HG03432 (cell line): ENCODE data around the gene PTPN1.
"Not testable (repeated sequence)": the region's sequence is repeated elsewhere in the genome, so short reads cannot be mapped to it uniquely, and the experiment has no call there.

Experiments used
- ATAC-seq: cut with Tn5 transposase; IDR thresholded peaks from one replicate; pipeline ENCODE4 v1.9.1; 2021; ENCODE audit warnings: mild to moderate bottlenecking, moderate library complexity; ENCODE audit not compliant: unreplicated experiment

The PTPN1 gene

DNA sequence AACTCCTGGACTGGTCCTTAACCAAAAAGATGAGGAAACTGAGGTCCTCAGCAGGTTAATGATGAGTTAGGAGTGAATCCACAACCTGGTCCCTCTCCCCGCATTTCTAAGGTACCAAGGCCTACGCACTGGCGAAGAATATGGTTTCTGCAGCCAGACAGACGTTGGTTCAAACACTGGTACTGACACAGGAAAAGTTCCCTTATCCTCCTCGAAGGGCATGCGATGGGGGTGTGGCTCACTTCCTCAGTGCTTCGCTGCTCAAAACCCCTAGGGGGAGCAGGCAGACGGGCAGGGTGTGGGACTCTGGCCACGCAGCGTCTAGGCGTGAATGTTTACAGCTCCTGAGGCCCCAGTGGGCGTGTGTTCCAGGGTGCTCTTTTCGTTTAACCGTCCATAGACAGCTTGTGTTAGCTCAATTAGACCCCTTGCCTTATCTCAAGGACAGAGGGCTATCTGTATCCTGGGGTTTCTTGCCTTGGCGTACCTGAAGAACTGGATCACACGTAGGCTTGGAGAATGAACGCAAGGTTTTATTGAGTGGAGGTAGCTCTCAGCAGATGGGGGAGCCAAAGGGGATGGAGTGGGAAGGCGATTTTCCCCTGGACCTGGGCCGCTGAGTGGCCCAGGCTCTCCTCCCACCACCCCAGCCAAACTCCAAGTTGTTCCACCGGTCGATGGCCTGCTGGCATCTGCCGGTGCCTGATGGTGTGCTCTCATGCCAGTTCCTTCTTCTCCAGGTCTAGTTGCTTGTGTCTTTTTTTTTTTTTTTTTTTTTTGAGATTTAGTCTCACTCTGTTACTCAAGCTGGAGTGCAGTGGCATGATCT, 31.8 kb upstream of the PTPN1 start:
- ATAC-seq = peak; percentile 71

DNA sequence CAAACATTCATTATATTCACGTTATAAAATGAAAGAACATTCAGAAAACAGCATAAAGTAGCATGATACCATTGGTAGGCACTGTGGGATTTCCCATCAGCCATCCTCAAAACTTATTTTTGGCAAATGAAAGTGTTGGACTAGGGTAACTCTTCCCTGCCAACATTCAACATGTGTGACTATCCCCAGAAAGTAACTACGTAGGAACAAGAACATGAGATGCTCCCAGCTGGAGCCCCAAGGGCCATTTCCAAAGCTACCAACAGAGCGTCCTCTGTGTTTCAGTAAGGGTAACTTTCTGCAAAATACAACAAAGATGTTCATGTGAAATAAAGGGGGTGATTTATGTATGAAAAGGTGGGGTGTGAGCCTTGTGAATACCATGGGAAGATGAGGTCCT, 28.4 kb upstream of the PTPN1 start:
- ATAC-seq = no peak

DNA sequence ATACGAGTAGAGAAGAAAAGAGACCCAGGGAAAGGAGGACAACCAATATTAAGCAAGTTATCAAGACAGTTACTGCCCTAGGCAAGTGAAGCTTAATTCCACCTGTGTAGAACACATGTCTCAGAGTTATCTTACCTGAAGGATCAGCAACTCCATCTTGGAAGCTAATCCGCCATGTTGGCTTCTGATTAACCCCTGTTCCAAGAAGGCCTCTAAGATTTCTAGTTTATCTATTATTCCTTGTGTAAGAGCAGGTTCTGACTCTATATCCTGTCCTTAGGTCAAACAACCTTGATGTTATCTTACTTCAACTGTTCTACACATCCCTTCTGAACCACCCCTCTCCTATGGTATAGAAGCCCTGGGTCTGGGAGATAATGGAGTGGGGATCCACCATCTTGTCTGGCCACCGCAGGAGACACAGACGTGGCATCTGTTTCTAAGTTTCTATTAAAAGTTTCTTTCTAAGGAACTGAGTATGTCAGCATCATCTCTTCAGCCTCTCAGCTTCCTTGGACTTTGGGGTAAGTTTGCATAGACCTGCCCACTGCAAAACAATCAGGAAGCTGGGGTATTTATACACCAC, 27.7 kb upstream of the PTPN1 start:
- no peak for ATAC-seq

- no peak for ATAC-seq
Observed at GRCh38 chr20:50484271-50484976, 25.8 kb upstream of the PTPN1 start.

DNA sequence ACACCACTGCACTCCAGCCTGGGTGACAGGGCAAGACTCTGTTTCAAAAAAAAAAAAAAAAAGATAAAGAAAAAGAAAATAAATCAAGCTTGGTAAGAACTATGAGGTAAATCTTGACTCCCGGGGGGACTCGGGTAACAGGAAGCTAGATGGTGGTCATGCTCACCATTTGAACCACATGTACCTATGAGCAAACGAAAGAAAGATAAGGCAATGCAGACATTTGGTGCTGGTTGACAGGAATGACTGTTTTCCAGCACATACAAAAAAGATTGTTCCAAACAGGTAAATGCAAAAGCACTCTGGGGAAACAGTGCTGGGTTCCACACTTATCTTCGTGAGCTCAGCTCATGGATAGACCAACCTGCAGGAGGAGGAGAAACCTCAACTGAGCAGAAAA, 22.8 kb upstream of the PTPN1 start:
- ATAC-seq = no peak

DNA sequence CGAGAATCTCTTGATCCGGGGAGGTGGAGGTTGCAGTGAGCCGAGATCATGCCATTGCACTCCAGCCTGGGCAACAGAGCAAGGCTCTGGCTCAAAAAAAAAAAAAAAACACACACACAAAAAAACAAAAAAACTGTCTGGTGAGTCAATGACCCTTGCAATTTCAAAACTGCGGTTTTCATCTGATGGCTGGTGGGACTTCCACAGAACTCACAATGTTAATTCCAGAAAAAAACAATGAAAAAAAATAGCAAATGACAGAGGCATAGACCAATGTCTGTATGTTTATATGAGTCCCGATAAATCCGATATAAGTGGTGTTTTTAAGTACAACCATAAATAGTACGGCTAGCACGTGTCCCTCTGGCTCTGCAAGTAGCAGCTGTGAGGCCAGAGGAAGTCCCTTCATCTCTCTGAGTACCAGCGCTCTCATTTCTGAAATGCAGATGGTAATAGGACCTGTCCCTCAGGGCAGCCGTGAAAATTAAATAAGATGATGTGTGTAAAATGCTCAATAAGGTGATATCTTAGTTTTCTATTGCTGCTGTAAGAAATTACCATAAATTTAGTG, 21.9 kb upstream of the PTPN1 start:
- peak; percentile 53 for ATAC-seq

GRCh38 chr20:50491168-50491567, 19.0 kb upstream of the PTPN1 start:
- ATAC-seq = no peak

- ATAC-seq = no peak
Observed at GRCh38 chr20:50491926-50492634, 18.1 kb upstream of the PTPN1 start.

DNA sequence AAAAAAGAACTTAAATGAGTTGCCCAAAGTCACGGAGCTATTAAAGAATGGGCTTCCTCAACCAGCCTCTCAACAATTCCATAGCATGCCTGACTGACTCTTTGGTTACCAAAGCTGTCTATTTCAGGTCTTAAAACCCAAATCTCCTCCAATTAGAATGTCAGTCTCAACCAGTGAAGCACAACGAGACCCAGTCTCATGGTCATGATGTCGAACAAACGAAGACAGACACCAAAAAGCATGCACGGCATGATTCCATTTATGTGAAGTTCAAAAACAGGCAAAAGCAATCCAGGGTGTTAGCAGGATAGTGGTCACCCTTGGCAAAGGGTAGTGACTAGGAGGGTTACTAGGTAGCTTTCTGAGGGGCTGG, 16.3 kb upstream of the PTPN1 start:
- no peak for ATAC-seq

GRCh38 chr20:50494428-50494827, 15.8 kb upstream of the PTPN1 start:
- no peak for ATAC-seq

- ATAC-seq = no peak
Observed at GRCh38 chr20:50496773-50497385, 13.3 kb upstream of the PTPN1 start.

DNA sequence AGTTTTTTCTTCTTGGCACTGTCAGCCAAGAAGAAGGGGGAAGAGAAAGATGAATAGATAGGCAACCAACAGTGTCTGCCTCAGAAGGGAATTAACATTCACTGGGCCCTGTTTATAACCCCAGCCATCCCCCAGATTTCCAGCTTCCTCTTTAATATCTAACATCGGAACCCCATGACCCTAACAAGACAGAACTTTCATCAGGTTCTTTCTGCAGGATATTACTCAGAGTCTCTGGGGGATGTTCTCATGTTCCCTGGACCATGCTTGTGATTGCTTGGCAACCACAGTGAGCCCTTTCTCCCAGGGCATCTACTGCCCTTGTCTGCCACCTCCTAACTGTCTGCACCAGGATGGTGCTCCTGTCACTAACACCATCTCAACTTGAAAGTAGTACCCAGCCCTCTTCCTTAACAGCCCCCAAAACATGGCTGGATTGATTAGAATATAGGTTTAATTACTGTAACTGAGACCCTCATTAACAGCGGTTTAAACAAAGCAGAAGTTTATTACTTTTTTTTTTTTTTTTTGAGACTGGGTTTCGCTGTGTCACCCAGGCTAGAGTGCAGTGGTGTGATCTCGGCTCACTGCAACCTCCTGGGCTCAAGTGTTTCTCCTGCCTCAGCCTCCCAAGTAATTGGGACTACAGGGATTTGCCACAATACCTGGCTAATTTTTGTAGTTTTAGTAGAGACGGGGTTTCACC, 12.0 kb upstream of the PTPN1 start:
- ATAC-seq = peak; percentile 41

GRCh38 chr20:50499938-50500337, 10.2 kb upstream of the PTPN1 start:
- ATAC-seq = no peak

- no peak for ATAC-seq
Observed at GRCh38 chr20:50501972-50502745, 8.0 kb upstream of the PTPN1 start.

DNA sequence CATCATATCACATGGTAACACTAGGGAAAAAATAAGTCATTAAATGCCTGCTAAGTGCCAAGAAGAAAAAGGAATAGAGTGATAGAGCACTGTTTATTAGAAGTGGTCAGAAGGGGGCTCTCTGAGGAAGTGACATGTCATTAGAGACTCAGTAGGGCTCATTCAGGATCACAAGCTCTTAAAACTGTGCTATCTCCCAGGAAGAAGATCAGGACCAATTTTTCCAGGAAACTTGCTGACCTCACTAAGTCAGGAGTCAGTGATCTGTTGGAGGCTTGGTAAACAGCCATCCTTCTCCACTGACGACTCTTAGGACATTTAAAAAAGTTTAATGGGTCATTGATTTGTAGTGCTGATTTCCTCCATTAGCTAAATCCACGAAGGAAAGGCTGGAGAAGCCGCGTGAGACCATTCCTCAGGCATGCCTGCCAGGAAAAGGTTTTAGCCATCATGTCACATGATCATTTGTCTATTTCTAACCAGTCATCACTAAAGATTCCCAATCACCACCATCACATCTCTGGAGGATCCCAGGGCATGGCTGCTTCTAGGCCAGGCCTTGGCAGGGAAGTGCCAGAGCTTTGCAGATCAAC, 5.9 kb upstream of the PTPN1 start:
- no peak for ATAC-seq

GRCh38 chr20:50506270-50506579, 4.0 kb upstream of the PTPN1 start:
- no peak for ATAC-seq

- not testable (repeated sequence) for ATAC-seq
Observed at GRCh38 chr20:50507745-50508144, 2.4 kb upstream of the PTPN1 start.

GRCh38 chr20:50508171-50508755, 1.9 kb upstream of the PTPN1 start:
- ATAC-seq = no peak
